Transverse colon (tissue), 4 donors: ENCODE results near the gene ARHGAP10.

Experiments
- CTCF ChIP-seq, 5 experiments: fragments of 200-600 bp in 3 of 5; fragments of 450-650 bp in 2 of 5; sonication (generic) in 3 of 5; IDR thresholded peaks; 1 replicate in 2 of 5; 2 replicates in 3 of 5; pipeline ENCODE4 v1.5.1; 2016 to 2017; ENCODE audit warnings: antibody characterized with exemption in 5 of 5, inconsistent platforms in 3 of 5, mild to moderate bottlenecking in 2 of 5, moderate library complexity in 1 of 5
- EP300 ChIP-seq: sonication (generic); formaldehyde crosslinking; IDR thresholded peaks from one replicate; pipeline ENCODE4 v1.6.1; 2017; ENCODE audit warnings: antibody characterized with exemption, low read depth
- POLR2A ChIP-seq: fragments of 450-650 bp; IDR thresholded peaks from one replicate; pipeline ENCODE4 v1.6.1; 2016; ENCODE audit warnings: antibody characterized with exemption, mild to moderate bottlenecking, moderate library complexity
- POLR2AphosphoS5 ChIP-seq, 3 donors: sonication (generic); formaldehyde crosslinking; IDR thresholded peaks; one replicate each; pipeline ENCODE4 v1.6.1; 2016; ENCODE audit warnings: antibody characterized with exemption in 3 of 3

GRCh38 chr4:147799986-147800555, 68.2 kb downstream of the ARHGAP10 start:
- TF ChIP-seq CTCF (IDR thresholded peaks at IDR 0.05) (no peak), POLR2A (no peak), POLR2AphosphoS5 (IDR thresholded peaks at IDR 0.05) (no peak), EP300 (no peak)
